Stimulated activated effector memory CD8-positive, alpha-beta T cell treated with anti-CD3 and anti-CD28 coated beads, Interleukin-12 subunit alpha, Interleukin-12 subunit beta, amount 100 ng/mL, for 72 hours (primary cell): ENCODE measurements around the gene XPO6.

ENCODE experiments used
- ATAC-seq: fragments of 150-1000 bp; cut with Tn5 transposase; 2 replicates; pipeline ENCODE4 v1.10.0; 2021
- DNase-seq, 2 donors: peaks; one replicate each; pipeline ENCODE4 v3.0.0; 2021 to 2022; ENCODE audit warnings: low spot score in 2 of 2
- H3K27ac Mint-ChIP-seq: one replicate; pipeline ENCODE4 v1.8.0; 2022; ENCODE audit warnings: mild to moderate bottlenecking, mixed read lengths
- H3K36me3 Mint-ChIP-seq: one replicate; pipeline ENCODE4 v1.8.0; 2022; ENCODE audit warnings: mild to moderate bottlenecking, mixed read lengths
- H3K4me1 Mint-ChIP-seq: one replicate; pipeline ENCODE4 v1.8.0; 2022; ENCODE audit warnings: mixed read lengths
- H3K4me3 Mint-ChIP-seq: one replicate; pipeline ENCODE4 v1.8.0; 2022; ENCODE audit warnings: mild to moderate bottlenecking, mixed read lengths
- H3K9me3 Mint-ChIP-seq: one replicate; pipeline ENCODE4 v1.8.0; 2022; ENCODE audit warnings: mixed read lengths

The XPO6 gene

GRCh38 chr16:28195859-28196258 is 15.9 kb downstream of the XPO6 start:
- peak overlapping the region; percentile 88 for H3K27ac Mint-ChIP-seq
- H3K4me1 Mint-ChIP-seq, result peaks cover 61% of the 10 kb centered on the region
- H3K36me3 Mint-ChIP-seq, result peaks cover 69% of the 10 kb centered on the region
- ATAC-seq, result no peak
- no peak overlapping the region for H3K4me3 Mint-ChIP-seq
- no peaks in the 10 kb centered on the region for H3K9me3 Mint-ChIP-seq
- DNase-seq, result no peak

GRCh38 chr16:28193530-28194423 is 18.0 kb downstream of the XPO6 start:
- DNase-seq (peak in 1 of 2 donors; percentile 80), ATAC-seq (peak; percentile 70)
- H3K4me1 Mint-ChIP-seq, result peaks cover 71% of the 10 kb centered on the region
- H3K27ac Mint-ChIP-seq, result peak overlapping the region; percentile 88
- H3K4me3 Mint-ChIP-seq, result peak overlapping the region; percentile 70
- H3K9me3 Mint-ChIP-seq, result no peaks in the 10 kb centered on the region
- H3K36me3 Mint-ChIP-seq, result peaks cover 85% of the 10 kb centered on the region

- ATAC-seq, result peak; percentile 95
- Mint-ChIP-seq H3K36me3 (peaks cover 84% of the 10 kb centered on the region), H3K9me3 (no peaks in the 10 kb centered on the region), H3K4me3 (peak overlapping the region; percentile 70), H3K4me1 (peaks cover 78% of the 10 kb centered on the region), H3K27ac (peak overlapping the region; percentile 88)
- peak in 1 of 2 donors; percentile 57 for DNase-seq
Observed at GRCh38 chr16:28192806-28193529, 18.8 kb downstream of the XPO6 start.

- H3K36me3 Mint-ChIP-seq, result peaks cover 73% of the 10 kb centered on the region
- DNase-seq, result no peak
- H3K9me3 Mint-ChIP-seq, result no peaks in the 10 kb centered on the region
- peak overlapping the region; percentile 88 for H3K27ac Mint-ChIP-seq
- H3K4me3 Mint-ChIP-seq, result no peak overlapping the region
- peaks cover 87% of the 10 kb centered on the region for H3K4me1 Mint-ChIP-seq
- ATAC-seq, result no peak
Observed at GRCh38 chr16:28191364-28191960, 20.3 kb downstream of the XPO6 start.

- H3K4me1 Mint-ChIP-seq, result peaks cover 84% of the 10 kb centered on the region
- peak; percentile 17 for ATAC-seq
- H3K4me3 Mint-ChIP-seq, result peak overlapping the region; percentile 59
- no peak for DNase-seq
- H3K36me3 Mint-ChIP-seq, result peaks cover 67% of the 10 kb centered on the region
- no peaks in the 10 kb centered on the region for H3K9me3 Mint-ChIP-seq
- H3K27ac Mint-ChIP-seq, result peak overlapping the region; percentile 89
Observed at GRCh38 chr16:28189245-28189644, 22.5 kb downstream of the XPO6 start.

- Mint-ChIP-seq H3K9me3 (no peaks in the 10 kb centered on the region), H3K27ac (peak overlapping the region; percentile 89), H3K4me1 (peaks cover 84% of the 10 kb centered on the region), H3K4me3 (peak overlapping the region; percentile 59), H3K36me3 (peaks cover 67% of the 10 kb centered on the region)
- ATAC-seq (no peak), DNase-seq (no peak)
Observed at GRCh38 chr16:28188085-28188916, 23.5 kb downstream of the XPO6 start.

- DNase-seq, result no peak
- H3K27ac Mint-ChIP-seq, result peak overlapping the region; percentile 89
- H3K9me3 Mint-ChIP-seq, result no peaks in the 10 kb centered on the region
- peak overlapping the region; percentile 59 for H3K4me3 Mint-ChIP-seq
- H3K4me1 Mint-ChIP-seq, result peaks cover 84% of the 10 kb centered on the region
- H3K36me3 Mint-ChIP-seq, result peaks cover 67% of the 10 kb centered on the region
- ATAC-seq, result peak; percentile 25
Observed at GRCh38 chr16:28187595-28188004, 24.2 kb downstream of the XPO6 start.

GRCh38 chr16:28186752-28187151 is 25.0 kb downstream of the XPO6 start:
- Mint-ChIP-seq H3K4me1 (peaks cover 86% of the 10 kb centered on the region), H3K9me3 (no peaks in the 10 kb centered on the region), H3K27ac (peak overlapping the region; percentile 89), H3K36me3 (peaks cover 73% of the 10 kb centered on the region), H3K4me3 (peak overlapping the region; percentile 59)
- ATAC-seq, result peak; percentile 75
- DNase-seq, result no peak

GRCh38 chr16:28185696-28186095 is 26.1 kb downstream of the XPO6 start:
- Mint-ChIP-seq H3K4me3 (no peak overlapping the region), H3K27ac (no peak overlapping the region), H3K4me1 (peaks cover 88% of the 10 kb centered on the region), H3K36me3 (peaks cover 77% of the 10 kb centered on the region), H3K9me3 (no peaks in the 10 kb centered on the region)
- DNase-seq, result no peak
- ATAC-seq, result no peak

GRCh38 chr16:28184625-28185024 is 27.1 kb downstream of the XPO6 start:
- peaks cover 79% of the 10 kb centered on the region for H3K36me3 Mint-ChIP-seq
- ATAC-seq (no peak), DNase-seq (no peak)
- H3K4me1 Mint-ChIP-seq, result peaks cover 89% of the 10 kb centered on the region
- H3K4me3 Mint-ChIP-seq, result no peak overlapping the region
- H3K9me3 Mint-ChIP-seq, result no peaks in the 10 kb centered on the region
- no peak overlapping the region for H3K27ac Mint-ChIP-seq

GRCh38 chr16:28183930-28184329 is 27.8 kb downstream of the XPO6 start:
- H3K4me1 Mint-ChIP-seq, result peaks cover 87% of the 10 kb centered on the region
- H3K36me3 Mint-ChIP-seq, result peaks cover 79% of the 10 kb centered on the region
- peak overlapping the region; percentile 82 for H3K27ac Mint-ChIP-seq
- ATAC-seq (no peak), DNase-seq (no peak)
- H3K9me3 Mint-ChIP-seq, result no peaks in the 10 kb centered on the region
- H3K4me3 Mint-ChIP-seq, result no peak overlapping the region

- no peak for ATAC-seq
- H3K4me1 Mint-ChIP-seq, result peaks cover 82% of the 10 kb centered on the region
Observed at GRCh38 chr16:28183484-28183883, 28.3 kb downstream of the XPO6 start.

GRCh38 chr16:28182801-28183200 is 29.0 kb downstream of the XPO6 start:
- Mint-ChIP-seq H3K9me3 (no peaks in the 10 kb centered on the region), H3K27ac (peak overlapping the region; percentile 82), H3K36me3 (peaks cover 82% of the 10 kb centered on the region), H3K4me1 (peaks cover 76% of the 10 kb centered on the region), H3K4me3 (no peak overlapping the region)
- DNase-seq, result no peak
- ATAC-seq, result no peak

More at GRCh38 chr16:28183484-28183883, 28.3 kb downstream of the XPO6 start:
- Mint-ChIP-seq H3K4me3 (no peak overlapping the region), H3K27ac (peak overlapping the region; percentile 82), H3K9me3 (no peaks in the 10 kb centered on the region), H3K36me3 (peaks cover 79% of the 10 kb centered on the region)
- DNase-seq, result no peak

- Mint-ChIP-seq H3K4me1 (peaks cover 70% of the 10 kb centered on the region), H3K4me3 (peak overlapping the region; percentile 53), H3K27ac (peak overlapping the region; percentile 82), H3K36me3 (peaks cover 88% of the 10 kb centered on the region), H3K9me3 (no peaks in the 10 kb centered on the region)
- DNase-seq (no peak), ATAC-seq (peak; percentile 97)
Observed at GRCh38 chr16:28182183-28182582, 29.6 kb downstream of the XPO6 start.
